ENCODE data around the gene RRAS2. TPM values are rescaled to one million over a fixed set of nuclear protein-coding genes. Genes with fewer than 3 reads are reported as not detected.
"Not testable (repeated sequence)": the region's sequence is repeated elsewhere in the genome, so short reads cannot be mapped to it uniquely, and the experiment has no call there.

Gene RRAS2
- total RNA-seq, 4 donors from 2014 or later: 44.0 to 110 (median 69.5) TPM

DNA sequence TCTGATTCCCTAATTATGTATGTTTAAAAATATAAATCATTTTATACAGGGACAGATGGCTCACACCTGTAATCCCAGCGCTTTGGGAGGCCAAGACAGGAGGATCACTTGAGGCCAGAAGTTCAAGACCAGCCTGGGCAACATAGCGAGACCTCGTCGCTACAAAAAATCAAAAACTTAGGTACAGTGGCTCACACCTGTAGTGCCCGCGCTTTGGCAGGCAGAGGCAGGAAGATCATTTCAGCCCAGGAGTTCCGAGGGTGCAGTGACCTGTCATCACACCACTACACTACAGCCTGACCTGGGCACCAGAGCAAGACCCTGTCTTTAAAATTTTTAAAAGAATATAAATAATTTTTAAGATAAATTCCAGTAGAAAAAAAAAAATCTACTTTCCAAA, 11.5 kb downstream of the RRAS2 start:
- Histone ChIP-seq H3K4me3 (no peak overlapping the region), H3K27me3 (no peaks in the 10 kb centered on the region), H3K4me1 (no peaks in the 10 kb centered on the region), H3K9me3 (no peaks in the 10 kb centered on the region), H3K27ac (no peak overlapping the region), H3K36me3 (no peaks in the 10 kb centered on the region)
- ATAC-seq: no peak
- TF ChIP-seq, protein P1, sequence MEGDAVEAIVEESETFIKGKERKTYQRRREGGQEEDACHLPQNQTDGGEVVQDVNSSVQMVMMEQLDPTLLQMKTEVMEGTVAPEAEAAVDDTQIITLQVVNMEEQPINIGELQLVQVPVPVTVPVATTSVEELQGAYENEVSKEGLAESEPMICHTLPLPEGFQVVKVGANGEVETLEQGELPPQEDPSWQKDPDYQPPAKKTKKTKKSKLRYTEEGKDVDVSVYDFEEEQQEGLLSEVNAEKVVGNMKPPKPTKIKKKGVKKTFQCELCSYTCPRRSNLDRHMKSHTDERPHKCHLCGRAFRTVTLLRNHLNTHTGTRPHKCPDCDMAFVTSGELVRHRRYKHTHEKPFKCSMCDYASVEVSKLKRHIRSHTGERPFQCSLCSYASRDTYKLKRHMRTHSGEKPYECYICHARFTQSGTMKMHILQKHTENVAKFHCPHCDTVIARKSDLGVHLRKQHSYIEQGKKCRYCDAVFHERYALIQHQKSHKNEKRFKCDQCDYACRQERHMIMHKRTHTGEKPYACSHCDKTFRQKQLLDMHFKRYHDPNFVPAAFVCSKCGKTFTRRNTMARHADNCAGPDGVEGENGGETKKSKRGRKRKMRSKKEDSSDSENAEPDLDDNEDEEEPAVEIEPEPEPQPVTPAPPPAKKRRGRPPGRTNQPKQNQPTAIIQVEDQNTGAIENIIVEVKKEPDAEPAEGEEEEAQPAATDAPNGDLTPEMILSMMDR (IDR thresholded peaks at IDR 0.05): no peak
- TF ChIP-seq EP300 (IDR thresholded peaks at IDR 0.05) (no peak), POLR2A (IDR thresholded peaks at IDR 0.05) (no peak)
- WGBS, 2 donors (ENCODE audit: low coverage in 1 of 2): 93 to 96% methylated on average over 7 of the region's 7 CpGs

DNA sequence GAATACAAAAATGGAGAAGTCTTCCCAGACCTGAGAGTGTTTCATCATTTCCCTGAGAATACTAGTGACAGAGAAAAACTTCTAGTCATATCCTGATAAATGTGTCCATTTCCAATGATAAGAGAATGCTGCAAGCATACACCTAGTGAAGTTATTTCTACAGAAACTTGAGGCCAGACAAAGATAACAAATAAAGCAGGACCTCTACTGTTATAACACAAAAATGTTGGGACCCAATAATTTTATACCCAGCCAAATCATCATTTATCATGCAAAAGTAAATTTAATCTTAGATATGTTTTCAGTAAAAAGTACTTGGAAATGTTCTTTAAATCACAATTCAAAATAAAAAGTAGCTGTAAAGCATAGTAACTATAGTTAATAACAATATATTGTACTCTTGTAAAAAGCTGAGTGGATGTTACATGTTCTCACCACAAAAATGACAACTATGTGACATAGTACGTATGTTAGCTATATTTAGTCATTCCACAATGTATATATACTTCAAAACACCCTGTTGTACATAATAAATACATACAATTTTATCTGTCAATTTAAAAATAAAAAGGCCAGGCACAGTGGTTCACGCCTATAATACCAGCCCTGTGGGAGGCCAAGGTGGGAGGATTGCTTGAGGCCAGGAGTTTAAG, 12.6 kb downstream of the RRAS2 start:
- H3K4me1 ChIP-seq: no peaks in the 10 kb centered on the region
- H3K27ac ChIP-seq: no peak overlapping the region
- no peak for ATAC-seq
- TF ChIP-seq POLR2AphosphoS5 (IDR thresholded peaks at IDR 0.05): no peak
- TF ChIP-seq, protein P1 (IDR thresholded peaks at IDR 0.05): no peak
- H3K36me3 ChIP-seq: no peaks in the 10 kb centered on the region
- 93 to 100% methylated on average over 1 to 2 of the region's 2 CpGs for WGBS, 2 donors (ENCODE audit: low coverage in 1 of 2)
- H3K9me3 ChIP-seq: no peaks in the 10 kb centered on the region
- no peak overlapping the region for H3K4me3 ChIP-seq
- no peaks in the 10 kb centered on the region for H3K27me3 ChIP-seq

DNA sequence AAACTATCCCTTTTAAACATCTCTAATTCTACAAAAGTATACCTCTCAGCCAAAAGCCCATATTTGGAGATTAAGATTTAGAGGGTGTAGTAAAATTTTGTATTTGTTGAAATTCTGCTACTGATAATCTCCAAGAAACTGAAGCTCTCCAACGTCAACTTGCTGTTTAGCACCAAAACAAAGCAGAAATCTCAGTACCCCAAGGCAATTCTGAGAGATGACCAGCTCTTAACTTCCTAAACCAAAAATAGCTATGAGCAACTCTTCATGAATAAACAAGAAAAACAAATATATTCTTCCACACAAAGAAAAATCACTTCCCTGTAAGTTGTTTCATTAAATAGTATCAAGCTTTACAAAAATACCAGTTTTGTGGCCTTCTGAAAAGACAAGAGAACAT, 13.3 kb downstream of the RRAS2 start:
- H3K27me3 ChIP-seq: no peaks in the 10 kb centered on the region
- no peak for TF ChIP-seq EP300 (IDR thresholded peaks at IDR 0.05)
- WGBS, 2 donors (ENCODE audit: low coverage in 1 of 2): 56 to 92% methylated on average over 1 of the region's 1 CpG
- H3K9me3 ChIP-seq: no peaks in the 10 kb centered on the region
- no peak overlapping the region for H3K4me3 ChIP-seq
- ATAC-seq: no peak
- no peak overlapping the region for H3K27ac ChIP-seq
- H3K36me3 ChIP-seq: no peaks in the 10 kb centered on the region
- H3K4me1 ChIP-seq: no peaks in the 10 kb centered on the region

DNA sequence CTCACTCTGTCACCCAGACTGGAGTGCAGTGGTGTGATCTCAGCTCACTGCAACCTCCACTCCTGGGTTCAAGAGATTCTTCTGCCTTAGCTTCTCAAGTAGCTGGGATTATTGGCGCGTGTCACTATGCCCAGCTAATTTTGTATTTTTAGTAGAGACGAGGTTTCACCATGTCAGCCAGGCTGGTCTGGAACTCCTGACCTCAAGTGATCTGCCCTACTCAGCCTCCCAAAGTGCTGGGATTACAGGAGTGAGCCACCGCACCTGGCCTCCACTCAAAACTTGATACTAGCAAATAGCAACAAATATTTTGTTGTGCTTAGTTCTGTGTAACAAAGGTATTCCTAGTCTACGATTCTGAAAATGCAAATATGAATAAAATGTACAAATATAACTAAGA, 14.0 kb downstream of the RRAS2 start:
- ATAC-seq: not testable (repeated sequence)

DNA sequence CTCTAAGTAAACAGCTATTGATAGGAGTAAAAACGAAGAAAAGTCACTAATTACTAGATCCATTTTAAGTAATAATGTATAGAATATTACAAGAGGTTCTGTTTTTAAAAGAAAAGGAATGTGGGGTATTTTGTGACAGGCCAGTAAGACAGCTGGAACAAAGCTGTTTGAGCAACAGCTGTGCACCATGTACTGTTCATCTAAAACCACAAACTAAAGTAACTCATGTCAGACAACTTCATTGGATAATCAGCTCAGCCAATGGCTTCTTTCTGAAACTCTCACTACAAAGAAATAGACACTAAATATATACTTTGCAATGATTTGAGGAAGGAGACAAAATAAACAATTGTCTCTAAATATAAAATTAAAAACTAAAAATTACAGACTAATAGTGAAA, 16.1 kb downstream of the RRAS2 start:
- Histone ChIP-seq H3K27me3 (no peaks in the 10 kb centered on the region), H3K4me1 (no peaks in the 10 kb centered on the region), H3K36me3 (no peaks in the 10 kb centered on the region), H3K4me3 (no peak overlapping the region), H3K27ac (no peak overlapping the region), H3K9me3 (no peaks in the 10 kb centered on the region)
- WGBS, 2 donors (ENCODE audit: low coverage in 1 of 2): 69 to 70% methylated on average over 1 of the region's 1 CpG
- ATAC-seq: no peak
- TF ChIP-seq, protein P1 (IDR thresholded peaks at IDR 0.05): no peak
- TF ChIP-seq POLR2A (IDR thresholded peaks at IDR 0.05) (no peak), EP300 (IDR thresholded peaks at IDR 0.05) (no peak), POLR2AphosphoS5 (IDR thresholded peaks at IDR 0.05) (no peak)

More for the DNA sequence above, 14.0 kb downstream of the RRAS2 start:
- H3K36me3 ChIP-seq, H3K27me3 ChIP-seq, H3K27ac ChIP-seq, H3K9me3 ChIP-seq, H3K4me1 ChIP-seq, H3K4me3 ChIP-seq: not testable (repeated sequence)
- 100% methylated on average over 3 of the region's 5 CpGs; no CpG with 5 or more reads in 1 of the 2 donors for WGBS, 2 donors (ENCODE audit: low coverage in 1 of 2)

DNA sequence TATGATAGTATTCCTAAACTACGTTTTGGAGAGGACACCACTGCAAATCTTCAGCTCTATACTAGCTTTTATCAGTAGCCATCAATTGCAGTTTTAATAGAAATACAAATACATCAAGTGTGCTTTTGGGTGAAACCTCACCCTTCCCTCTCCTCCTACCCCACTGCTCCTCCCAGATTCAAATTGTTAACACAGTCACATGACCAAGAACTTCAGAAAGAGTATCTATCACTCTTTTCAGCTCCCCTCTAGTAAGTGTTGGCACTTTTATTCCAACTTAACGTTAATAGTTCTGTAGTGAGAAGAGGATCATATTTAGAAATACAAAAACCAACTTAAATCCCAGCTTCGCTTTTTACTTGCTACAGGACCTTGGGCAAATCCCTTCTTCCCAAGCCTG, 17.0 kb downstream of the RRAS2 start:
- Histone ChIP-seq H3K4me1 (no peaks in the 10 kb centered on the region), H3K36me3 (no peaks in the 10 kb centered on the region), H3K27ac (no peak overlapping the region), H3K9me3 (peaks cover 0 to 3% (median 0%) of the 10 kb centered on the region in 3 donors), H3K27me3 (no peaks in the 10 kb centered on the region), H3K4me3 (no peak overlapping the region)
- 65 to 80% methylated on average over 3 of the region's 3 CpGs for WGBS, 2 donors (ENCODE audit: low coverage in 1 of 2)
- ATAC-seq: no peak
- TF ChIP-seq POLR2AphosphoS5 (IDR thresholded peaks at IDR 0.05): no peak
- TF ChIP-seq POLR2A (IDR thresholded peaks at IDR 0.05): no peak
- TF ChIP-seq, protein P1 (IDR thresholded peaks at IDR 0.05): no peak
- TF ChIP-seq EP300 (IDR thresholded peaks at IDR 0.05): no peak

All from gastroesophageal sphincter (tissue), 4 donors.